C4-2B (cell line): Measurements from ENCODE around the gene THRB.

Experiments
- H3K27ac ChIP-seq: fragments of 450-650 bp; 2 replicates; pipeline ENCODE4 v1.5.1; 2017
- ZFX ChIP-seq: fragments of 450-650 bp; IDR thresholded peaks from 2 replicates; pipeline ENCODE4 v1.6.1; 2017
- TF ChIP-seq, protein P1 (sequence below): fragments of 450-650 bp; conservative IDR thresholded peaks from 2 replicates; pipeline ENCODE4 v1.5.1; 2017; ENCODE audit warnings: mild to moderate bottlenecking

Gene THRB

DNA sequence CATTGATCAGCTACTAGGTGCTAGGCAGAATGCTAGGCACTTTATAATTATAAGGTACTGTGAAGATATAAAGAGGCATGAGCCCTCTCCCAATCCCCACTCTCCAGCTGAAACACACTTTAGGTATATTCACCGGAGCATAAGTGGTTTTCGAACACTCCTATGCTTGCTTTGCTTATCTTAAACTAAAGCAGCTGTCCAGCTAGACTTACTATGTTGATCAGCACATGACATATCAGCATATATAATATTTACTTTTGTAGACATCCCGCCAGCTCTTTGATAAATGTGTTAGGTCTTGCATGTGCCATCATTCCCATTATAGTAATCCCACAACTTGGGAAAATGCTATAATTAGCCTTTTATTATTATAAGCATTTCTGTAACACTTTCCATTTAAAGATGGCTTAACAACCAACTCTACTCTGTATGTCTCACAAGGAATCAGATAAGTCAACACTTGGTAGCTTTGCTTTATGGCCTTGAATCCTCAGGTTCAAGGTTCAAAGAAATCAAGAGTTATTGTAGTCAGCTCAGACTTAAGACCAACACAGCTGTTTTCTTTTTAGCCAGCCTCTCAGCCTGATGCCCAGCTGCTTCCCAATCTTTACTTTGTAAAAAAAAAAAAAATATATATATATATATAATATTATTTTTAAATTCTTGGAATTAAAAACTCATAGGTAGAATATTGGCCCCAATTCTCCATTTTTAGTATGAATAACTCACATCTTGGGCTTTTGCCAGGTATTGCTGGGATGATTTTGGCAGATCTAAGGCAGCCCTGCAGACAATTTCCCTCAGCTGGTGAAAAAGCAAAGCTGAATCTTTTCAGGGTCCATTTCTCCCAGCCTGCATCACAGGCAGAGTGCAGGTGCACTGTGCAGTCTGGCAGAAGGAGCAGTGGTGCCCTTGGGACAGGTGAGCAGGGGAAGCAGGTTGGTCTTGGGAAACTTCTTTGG, 104.2 kb downstream of the THRB start:
- H3K27ac ChIP-seq, result no peak overlapping the region
- TF ChIP-seq, protein P1, sequence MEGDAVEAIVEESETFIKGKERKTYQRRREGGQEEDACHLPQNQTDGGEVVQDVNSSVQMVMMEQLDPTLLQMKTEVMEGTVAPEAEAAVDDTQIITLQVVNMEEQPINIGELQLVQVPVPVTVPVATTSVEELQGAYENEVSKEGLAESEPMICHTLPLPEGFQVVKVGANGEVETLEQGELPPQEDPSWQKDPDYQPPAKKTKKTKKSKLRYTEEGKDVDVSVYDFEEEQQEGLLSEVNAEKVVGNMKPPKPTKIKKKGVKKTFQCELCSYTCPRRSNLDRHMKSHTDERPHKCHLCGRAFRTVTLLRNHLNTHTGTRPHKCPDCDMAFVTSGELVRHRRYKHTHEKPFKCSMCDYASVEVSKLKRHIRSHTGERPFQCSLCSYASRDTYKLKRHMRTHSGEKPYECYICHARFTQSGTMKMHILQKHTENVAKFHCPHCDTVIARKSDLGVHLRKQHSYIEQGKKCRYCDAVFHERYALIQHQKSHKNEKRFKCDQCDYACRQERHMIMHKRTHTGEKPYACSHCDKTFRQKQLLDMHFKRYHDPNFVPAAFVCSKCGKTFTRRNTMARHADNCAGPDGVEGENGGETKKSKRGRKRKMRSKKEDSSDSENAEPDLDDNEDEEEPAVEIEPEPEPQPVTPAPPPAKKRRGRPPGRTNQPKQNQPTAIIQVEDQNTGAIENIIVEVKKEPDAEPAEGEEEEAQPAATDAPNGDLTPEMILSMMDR, result no peak
- TF ChIP-seq ZFX, result no peak

DNA sequence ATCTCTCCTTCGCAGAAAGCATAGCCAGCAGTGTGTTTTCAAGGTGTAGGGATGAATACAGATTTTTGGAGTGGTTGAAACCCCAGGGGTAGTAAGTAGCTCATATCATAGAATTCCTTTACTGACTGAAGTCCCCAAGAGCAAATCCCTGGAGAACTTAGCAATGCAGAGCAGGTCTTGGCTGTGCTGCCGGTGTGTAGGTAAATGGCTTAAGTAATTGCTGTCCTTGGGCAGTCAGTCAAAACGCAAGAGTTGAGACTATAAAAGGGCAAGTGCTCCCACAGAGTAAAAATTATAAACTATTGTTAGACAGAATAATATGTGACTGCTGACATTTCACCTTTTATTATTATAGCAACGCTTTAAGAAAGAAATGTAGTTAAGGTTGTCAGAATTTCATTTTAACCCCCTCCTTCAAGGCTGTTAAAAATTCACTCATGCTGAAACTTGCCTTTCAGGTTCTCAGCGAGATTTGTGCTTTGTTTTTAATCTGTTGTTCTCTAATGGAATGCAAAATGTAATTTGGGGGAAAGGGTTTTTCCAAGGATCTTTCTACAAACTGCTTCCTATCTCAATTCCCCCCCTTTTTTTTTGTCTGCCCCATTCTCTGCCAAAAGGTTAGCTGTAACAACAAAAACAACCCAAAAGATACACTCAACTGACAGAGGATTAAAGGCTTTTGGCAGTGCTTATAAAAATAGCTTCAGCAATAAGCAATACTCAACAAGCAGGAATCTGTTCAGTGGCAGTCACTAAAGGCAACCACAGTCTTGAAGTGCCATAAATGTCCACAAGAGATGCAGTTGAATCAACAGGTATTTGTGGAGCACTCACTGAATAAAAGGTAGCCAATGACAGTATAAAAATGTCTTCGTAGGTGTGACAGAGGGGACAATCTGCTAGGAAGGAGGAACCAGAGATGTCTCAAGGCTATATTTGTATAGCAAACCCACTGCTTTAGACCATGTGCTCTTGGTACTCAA, 105.3 kb downstream of the THRB start:
- TF ChIP-seq, protein P1, result no peak
- TF ChIP-seq ZFX, result no peak
- H3K27ac ChIP-seq, result no peak overlapping the region

DNA sequence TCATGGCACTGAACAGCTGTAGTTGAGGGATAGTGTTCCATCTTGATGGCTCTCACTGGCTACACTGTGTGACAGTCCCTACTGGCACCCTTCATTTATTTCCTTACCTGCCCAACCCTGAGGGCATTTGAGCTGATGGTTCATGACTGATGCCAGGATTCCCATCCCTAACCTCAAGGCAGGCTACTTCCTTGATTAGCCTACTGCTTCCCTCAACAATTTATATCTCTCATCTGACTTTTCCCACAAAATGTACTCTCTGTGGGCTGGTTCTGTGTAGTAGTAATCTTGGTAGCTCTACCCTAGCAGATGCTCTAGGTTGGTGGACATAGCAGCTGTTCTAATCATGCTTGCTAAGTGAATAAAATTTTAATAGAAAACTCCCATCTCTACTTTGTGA, 106.0 kb downstream of the THRB start:
- no peak for TF ChIP-seq ZFX
- TF ChIP-seq, protein P1, result no peak

DNA sequence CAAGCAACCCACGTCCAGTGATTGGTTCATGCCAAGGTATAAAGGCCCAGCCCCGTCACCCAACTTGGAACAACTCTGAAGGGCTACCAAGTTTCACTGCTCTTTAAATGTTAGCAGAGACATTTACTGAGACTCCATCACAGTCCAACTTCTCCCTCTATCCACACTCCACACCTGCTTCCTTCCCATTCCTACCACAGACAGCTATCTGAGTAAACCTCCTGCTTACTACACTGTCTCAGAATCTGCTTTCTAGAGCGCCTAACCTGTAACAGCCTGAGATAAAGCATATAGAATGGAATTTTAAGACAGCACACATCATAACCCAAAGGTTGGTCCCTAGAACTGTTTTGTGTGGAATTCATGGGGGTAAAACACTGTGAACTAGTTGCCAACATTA, 106.5 kb downstream of the THRB start:
- no peak for TF ChIP-seq ZFX
- TF ChIP-seq, protein P1, result no peak
- H3K27ac ChIP-seq, result no peak overlapping the region

More for the DNA sequence above, 106.0 kb downstream of the THRB start:
- no peak overlapping the region for H3K27ac ChIP-seq

DNA sequence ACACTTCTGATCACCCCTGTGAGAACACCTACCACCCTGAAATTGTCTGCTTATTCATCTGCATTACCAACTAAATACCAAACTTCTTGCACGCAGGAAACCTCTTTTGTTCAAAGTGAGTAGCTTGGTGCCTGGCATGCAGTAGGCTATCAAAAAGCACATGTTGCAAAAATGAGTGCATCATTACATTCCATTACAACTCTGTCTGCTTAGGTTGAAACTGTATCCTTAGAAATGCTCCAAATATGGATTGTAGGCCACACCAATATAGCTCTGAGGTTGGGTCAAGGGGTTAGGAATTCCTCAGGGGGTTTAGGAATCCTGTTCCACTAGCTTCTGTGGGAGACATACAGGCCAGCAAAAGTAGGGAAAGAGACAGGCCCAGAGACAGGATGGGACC, 107.2 kb downstream of the THRB start:
- TF ChIP-seq ZFX, result no peak
- TF ChIP-seq, protein P1, result no peak

GRCh38 chr3:24387000-24387399, 107.7 kb downstream of the THRB start:
- TF ChIP-seq, protein P1, result no peak
- no peak for TF ChIP-seq ZFX
- no peak overlapping the region for H3K27ac ChIP-seq

More for the DNA sequence above, 107.2 kb downstream of the THRB start:
- no peak overlapping the region for H3K27ac ChIP-seq

GRCh38 chr3:24386458-24386857, 108.2 kb downstream of the THRB start:
- no peak overlapping the region for H3K27ac ChIP-seq
- TF ChIP-seq, protein P1, result no peak
- TF ChIP-seq ZFX, result no peak
